ENCODE data around the gene KCNT1. TPM values are rescaled to one million over a fixed set of nuclear protein-coding genes. Genes with fewer than 3 reads are reported as not detected.

The KCNT1 gene
- polyA plus RNA-seq, 2 of the 4 experiments (the other 2 are of a cell fraction), result not detected

DNA sequence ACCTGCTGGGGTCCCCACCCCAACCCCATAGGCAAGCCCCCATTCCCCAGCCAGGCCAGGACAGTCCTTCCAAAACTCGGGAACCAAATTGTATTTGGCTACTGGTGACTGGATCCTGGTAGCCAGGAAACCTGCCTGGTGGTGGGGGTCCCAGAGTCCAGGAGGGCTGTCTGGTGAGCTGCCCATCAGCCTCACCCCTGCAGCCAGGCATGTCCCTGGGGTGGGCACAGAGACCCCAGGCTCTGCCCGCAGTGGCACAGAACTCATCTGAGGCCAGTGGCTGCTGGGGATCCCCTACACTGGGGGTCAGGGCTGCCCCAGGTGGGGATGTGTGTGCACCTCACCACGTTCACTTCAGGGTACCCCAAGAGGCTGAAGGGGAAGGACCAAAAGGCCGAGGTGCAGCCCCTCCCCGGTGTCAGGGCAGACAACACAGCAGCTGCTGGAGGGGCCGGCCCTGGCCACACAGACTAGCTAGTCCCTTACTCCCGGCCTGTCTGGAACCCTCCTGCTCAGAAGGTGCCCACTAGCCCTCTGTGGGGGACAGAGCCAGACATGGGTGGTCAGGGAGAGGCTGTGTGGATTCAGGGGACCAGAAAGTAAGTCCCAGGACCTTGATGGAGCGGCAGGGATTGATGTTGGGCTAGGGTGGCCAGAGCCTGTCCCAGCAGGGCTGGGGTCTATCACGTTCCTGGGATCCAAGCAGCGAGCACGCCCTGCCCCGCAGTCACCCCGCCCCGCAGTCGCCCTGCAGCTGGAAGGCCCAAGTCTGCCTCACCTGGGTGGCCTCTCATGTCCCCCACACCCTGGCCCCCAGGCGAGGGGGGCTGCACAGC lies 91.5 kb downstream of the KCNT1 start:
- CTCF ChIA-PET, result interaction anchor here (0.8 to 1.6 kb wide), 6 partner anchors 11 to 329 kb away, joined by 3 to 4 read pairs (median 3); no protein-coding TSS in a partner anchor
- H3K27ac ChIP-seq, result no peak overlapping the region
- H3K4me1 ChIP-seq, result peaks cover 5% of the 10 kb centered on the region; the same call in 2 of the 3 replicates
- no peak for DNase-seq (ENCODE audit: low read depth in 1 of 2, low spot score in 1 of 2)
- POLR2A ChIA-PET, result no interaction called here
- 22% methylated on average over 3 of the region's 16 CpGs for WGBS (ENCODE audit: missing lambda C conversion rate)
- no peak for FAIRE-seq
- TF ChIP-seq CHD4 (IDR thresholded peaks at IDR 0.05; ENCODE audit: borderline replicate concordance), result no peak
- H3K4me2 ChIP-seq, result no peak overlapping the region
- no peaks in the 10 kb centered on the region for H3K9me3 ChIP-seq
- no peak for ATAC-seq
- H3K4me3 ChIP-seq, result no peak overlapping the region

DNA sequence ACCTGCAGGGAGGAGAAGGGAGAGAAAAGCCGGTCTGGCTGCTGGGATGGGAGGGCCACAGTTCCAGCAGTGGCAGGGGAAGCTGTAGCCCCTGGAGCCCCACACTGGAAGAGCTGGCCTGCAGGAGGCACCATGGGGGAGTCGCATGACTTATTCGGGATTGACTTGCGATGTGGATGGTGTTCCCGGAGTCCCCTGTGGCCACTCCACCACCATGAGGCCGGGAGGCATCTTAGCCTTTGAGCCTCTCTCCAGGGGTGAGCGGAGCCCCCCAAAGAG lies 92.0 kb downstream of the KCNT1 start:
- WGBS (ENCODE audit: missing lambda C conversion rate), result 53% methylated on average over 7 of the region's 7 CpGs
- CTCF ChIA-PET, result interaction anchor here (0.8 to 1.6 kb wide), 5 partner anchors 10 to 329 kb away, joined by 3 to 4 read pairs (median 3); no protein-coding TSS in a partner anchor
- H3K9me3 ChIP-seq, result no peaks in the 10 kb centered on the region

DNA sequence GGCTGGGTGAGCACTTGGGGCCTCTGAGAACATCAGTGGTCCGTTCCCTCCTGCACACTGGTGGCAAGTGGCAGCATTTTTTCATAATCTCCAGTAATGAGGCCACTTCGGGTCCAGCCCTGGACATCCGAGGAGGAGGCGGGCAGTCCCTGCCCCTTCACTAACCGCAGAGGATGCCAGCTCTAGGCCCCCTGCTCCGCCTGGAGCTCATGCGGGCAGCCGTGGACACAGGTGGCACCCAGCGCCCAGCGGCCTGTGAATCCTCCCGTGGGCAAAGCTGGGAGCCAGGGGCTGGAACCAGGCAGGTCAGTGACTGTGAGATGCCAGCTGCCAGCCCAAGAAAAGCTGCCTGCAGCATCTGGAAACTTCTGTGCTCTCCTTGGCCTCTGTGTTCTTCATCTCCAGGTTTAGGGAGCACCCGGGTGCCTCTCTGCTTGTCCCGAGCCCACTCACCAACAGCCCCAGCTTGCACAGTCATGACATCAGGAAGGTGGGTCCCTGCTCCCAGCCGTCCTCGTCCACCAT lies 92.4 kb downstream of the KCNT1 start:
- POLR2A ChIA-PET, result no interaction called here
- no peak overlapping the region for H3K4me3 ChIP-seq
- H3K4me2 ChIP-seq, result no peak overlapping the region
- DNase-seq (ENCODE audit: low read depth in 1 of 2, low spot score in 1 of 2) (no peak), FAIRE-seq (no peak), ATAC-seq (no peak)
- H3K27ac ChIP-seq, result no peak overlapping the region
- H3K9me3 ChIP-seq, result no peaks in the 10 kb centered on the region
- WGBS (ENCODE audit: missing lambda C conversion rate), result 48% methylated on average over 9 of the region's 15 CpGs
- TF ChIP-seq PHF8 (IDR thresholded peaks at IDR 0.05; ENCODE audit: borderline replicate concordance, low read depth) (no peak), CBX2 (IDR thresholded peaks at IDR 0.05; ENCODE audit: borderline replicate concordance, low read depth) (no peak), KDM5A (IDR thresholded peaks at IDR 0.05) (no peak), POLR2AphosphoS2 (conservative IDR thresholded peaks at IDR 0.05; ENCODE audit: low read length) (no peak), MYC (IDR thresholded peaks at IDR 0.05; ENCODE audit: borderline replicate concordance, low read length) (no peak), KDM1A (IDR thresholded peaks at IDR 0.05; ENCODE audit: low read depth) (no peak), MAZ (IDR thresholded peaks at IDR 0.05; ENCODE audit: borderline replicate concordance, low read depth, low read length) (no peak)
- TF ChIP-seq, protein P1, sequence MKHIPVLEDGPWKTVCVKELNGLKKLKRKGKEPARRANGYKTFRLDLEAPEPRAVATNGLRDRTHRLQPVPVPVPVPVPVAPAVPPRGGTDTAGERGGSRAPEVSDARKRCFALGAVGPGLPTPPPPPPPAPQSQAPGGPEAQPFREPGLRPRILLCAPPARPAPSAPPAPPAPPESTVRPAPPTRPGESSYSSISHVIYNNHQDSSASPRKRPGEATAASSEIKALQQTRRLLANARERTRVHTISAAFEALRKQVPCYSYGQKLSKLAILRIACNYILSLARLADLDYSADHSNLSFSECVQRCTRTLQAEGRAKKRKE (CRISPR knock-in tag; IDR thresholded peaks at IDR 0.05; ENCODE audit: low read depth), result no peak
- H3K4me1 ChIP-seq, result peaks cover 5% of the 10 kb centered on the region; the same call in 2 of the 3 replicates
- CTCF ChIA-PET, result interaction anchor here (1.4 to 1.6 kb wide), 3 partner anchors 10 to 328 kb away, joined by 3 to 4 read pairs (median 3); no protein-coding TSS in a partner anchor

More for the DNA sequence above, 92.0 kb downstream of the KCNT1 start:
- H3K27ac ChIP-seq, result no peak overlapping the region
- POLR2A ChIA-PET, result no interaction called here
- peaks cover 5% of the 10 kb centered on the region; the same call in 2 of the 3 replicates for H3K4me1 ChIP-seq
- DNase-seq (ENCODE audit: low read depth in 1 of 2, low spot score in 1 of 2) (no peak), ATAC-seq (no peak), FAIRE-seq (no peak)
- H3K4me2 ChIP-seq, result no peak overlapping the region
- TF ChIP-seq NR3C1 (IDR thresholded peaks at IDR 0.05) (no peak), POLR2AphosphoS2 (conservative IDR thresholded peaks at IDR 0.05; ENCODE audit: low read length) (no peak), ZFP36 (IDR thresholded peaks at IDR 0.05; ENCODE audit: borderline replicate concordance, partially characterized antibody) (no peak), JUNB (IDR thresholded peaks at IDR 0.05) (no peak), SREBF2 (IDR thresholded peaks at IDR 0.05) (no peak), TFCP2L1 (CRISPR knock-in tag; IDR thresholded peaks at IDR 0.05) (no peak)
- TF ChIP-seq, protein P2, sequence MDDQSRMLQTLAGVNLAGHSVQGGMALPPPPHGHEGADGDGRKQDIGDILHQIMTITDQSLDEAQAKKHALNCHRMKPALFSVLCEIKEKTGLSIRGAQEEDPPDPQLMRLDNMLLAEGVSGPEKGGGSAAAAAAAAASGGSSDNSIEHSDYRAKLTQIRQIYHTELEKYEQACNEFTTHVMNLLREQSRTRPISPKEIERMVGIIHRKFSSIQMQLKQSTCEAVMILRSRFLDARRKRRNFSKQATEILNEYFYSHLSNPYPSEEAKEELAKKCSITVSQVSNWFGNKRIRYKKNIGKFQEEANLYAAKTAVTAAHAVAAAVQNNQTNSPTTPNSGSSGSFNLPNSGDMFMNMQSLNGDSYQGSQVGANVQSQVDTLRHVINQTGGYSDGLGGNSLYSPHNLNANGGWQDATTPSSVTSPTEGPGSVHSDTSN (IDR thresholded peaks at IDR 0.05), result no peak
- TF ChIP-seq, protein P3, sequence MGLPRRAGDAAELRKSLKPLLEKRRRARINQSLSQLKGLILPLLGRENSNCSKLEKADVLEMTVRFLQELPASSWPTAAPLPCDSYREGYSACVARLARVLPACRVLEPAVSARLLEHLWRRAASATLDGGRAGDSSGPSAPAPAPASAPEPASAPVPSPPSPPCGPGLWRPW (IDR thresholded peaks at IDR 0.05), result no peak
- no peak overlapping the region for H3K4me3 ChIP-seq

DNA sequence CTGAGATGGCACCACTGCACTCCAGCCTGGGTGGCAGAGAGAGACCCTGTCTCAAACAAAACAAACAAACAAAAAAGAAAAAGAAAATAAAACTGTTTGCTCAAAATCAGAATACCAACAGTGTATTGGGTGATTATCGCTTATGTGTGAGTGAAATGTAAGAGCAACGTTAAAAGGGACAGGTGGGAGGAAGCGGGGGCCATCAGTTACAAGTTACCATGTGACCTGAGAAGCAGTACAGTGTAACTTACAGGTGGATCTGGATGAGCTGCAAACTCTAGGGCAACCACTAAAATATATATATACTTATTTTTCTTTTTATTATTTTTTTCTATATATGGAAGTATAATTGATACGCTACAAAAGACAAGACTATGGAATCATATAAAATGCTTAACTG lies 93.4 kb downstream of the KCNT1 start:
- H3K4me3 ChIP-seq, result no peak overlapping the region
- DNase-seq (ENCODE audit: low read depth in 1 of 2, low spot score in 1 of 2), result no peak
- H3K4me2 ChIP-seq, result no peak overlapping the region
- POLR2A ChIA-PET, result no interaction called here
- H3K27ac ChIP-seq, result no peak overlapping the region
- WGBS (ENCODE audit: missing lambda C conversion rate), result 64% methylated on average over 4 of the region's 4 CpGs
- H3K9me3 ChIP-seq, result no peaks in the 10 kb centered on the region
- peaks cover 5% of the 10 kb centered on the region; the same call in 2 of the 3 replicates for H3K4me1 ChIP-seq
- no peak for FAIRE-seq
- CTCF ChIA-PET, result interaction anchor here (0.6 to 1.1 kb wide), 2 partner anchors 22 to 192 kb away, joined by 3 to 4 read pairs; no protein-coding TSS in a partner anchor
- TF ChIP-seq RARB (CRISPR knock-in tag; IDR thresholded peaks at IDR 0.05) (no peak), CBX2 (IDR thresholded peaks at IDR 0.05; ENCODE audit: borderline replicate concordance, low read depth) (no peak), KDM1A (IDR thresholded peaks at IDR 0.05; ENCODE audit: low read depth) (no peak), POLR2AphosphoS2 (conservative IDR thresholded peaks at IDR 0.05; ENCODE audit: low read length) (no peak)
- TF ChIP-seq, protein P4, sequence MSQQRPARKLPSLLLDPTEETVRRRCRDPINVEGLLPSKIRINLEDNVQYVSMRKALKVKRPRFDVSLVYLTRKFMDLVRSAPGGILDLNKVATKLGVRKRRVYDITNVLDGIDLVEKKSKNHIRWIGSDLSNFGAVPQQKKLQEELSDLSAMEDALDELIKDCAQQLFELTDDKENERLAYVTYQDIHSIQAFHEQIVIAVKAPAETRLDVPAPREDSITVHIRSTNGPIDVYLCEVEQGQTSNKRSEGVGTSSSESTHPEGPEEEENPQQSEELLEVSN (IDR thresholded peaks at IDR 0.05; ENCODE audit: borderline replicate concordance, low read depth), result no peak
- ATAC-seq, result no peak
